Stimulated activated CD4-positive, alpha-beta T cell treated with anti-CD3 and anti-CD28 coated beads, Interleukin-1b, Interleukin-23, amount 100 ng/mL, for 1 hour (primary cell): ENCODE measurements around the gene ZMIZ2.

Experiments
- DNase-seq, 2 donors: peaks; one replicate each; pipeline ENCODE4 v3.0.0-alpha.2; 2020; ENCODE audit warnings: low read depth in 2 of 2

The ZMIZ2 gene

GRCh38 chr7:44757739-44758138 is 9.1 kb downstream of the ZMIZ2 start:
- DNase-seq, result no peak

GRCh38 chr7:44759246-44759645 is 10.6 kb downstream of the ZMIZ2 start:
- DNase-seq, result no peak

DNA sequence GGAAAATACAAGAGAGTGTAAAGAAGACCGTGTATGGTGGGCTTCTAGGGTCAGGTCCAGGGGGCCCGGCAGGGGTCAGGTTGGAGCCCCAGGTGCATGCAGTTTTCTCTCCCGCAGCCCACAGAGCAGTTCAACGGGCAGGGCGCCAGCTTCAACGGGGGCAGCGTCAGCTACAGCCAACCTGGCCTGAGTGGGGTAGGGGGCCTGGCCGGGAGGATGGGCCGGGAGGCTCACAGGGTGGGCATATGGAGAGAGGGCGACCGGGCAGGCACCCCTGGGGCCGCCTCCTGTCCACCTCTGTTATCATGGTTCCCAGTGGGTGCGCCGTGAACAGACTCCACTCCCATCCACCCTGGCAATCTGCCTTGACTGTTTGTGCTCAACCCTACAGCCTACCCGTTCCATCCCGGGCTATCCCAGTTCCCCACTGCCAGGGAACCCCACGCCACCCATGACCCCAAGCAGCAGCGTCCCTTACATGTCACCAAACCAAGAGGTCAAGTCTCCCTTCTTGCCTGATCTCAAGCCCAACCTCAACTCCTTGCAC is 11.5 kb downstream of the ZMIZ2 start:
- DNase-seq, result no peak

DNA sequence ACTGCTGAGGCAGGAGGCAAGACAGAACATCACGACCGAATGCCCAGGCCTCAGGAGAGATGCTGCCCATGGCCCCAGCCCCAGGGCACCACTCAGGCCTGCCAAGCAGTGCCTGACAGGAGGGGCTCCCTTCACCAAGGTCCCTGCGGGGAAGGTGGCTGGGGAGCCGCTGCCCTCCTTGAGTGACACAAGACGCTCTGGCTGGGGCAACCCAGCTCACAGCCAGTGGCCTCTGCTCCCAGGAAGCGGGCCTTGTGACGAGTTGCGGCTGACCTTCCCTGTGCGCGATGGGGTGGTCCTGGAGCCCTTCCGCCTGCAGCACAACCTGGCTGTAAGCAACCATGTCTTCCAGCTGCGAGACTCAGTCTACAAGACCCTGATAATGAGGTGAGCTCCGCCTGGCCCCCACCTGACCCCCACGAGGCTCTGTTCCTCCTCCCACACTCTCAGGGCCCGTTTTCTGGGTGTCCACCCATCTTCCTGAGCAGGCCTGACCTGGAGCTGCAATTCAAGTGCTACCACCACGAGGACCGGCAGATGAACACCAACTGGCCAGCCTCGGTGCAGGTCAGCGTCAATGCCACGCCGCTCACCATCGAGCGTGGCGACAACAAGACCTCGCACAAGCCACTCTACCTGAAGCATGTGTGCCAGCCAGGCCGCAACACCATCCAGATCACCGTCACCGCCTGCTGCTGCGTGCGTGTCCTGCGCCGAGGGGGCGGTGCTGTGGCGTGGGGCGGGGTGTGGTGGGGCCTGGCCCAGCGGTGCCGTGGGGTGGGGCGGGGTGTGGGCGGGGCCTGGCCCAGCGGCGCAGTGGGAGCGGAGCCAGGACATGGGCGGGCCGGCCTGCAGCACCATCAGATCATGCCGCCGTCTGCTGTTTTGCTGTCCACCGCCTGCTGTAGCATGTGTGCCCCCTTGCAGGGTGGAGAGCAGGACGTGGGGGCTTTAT is 12.8 kb downstream of the ZMIZ2 start:
- no peak for DNase-seq

DNA sequence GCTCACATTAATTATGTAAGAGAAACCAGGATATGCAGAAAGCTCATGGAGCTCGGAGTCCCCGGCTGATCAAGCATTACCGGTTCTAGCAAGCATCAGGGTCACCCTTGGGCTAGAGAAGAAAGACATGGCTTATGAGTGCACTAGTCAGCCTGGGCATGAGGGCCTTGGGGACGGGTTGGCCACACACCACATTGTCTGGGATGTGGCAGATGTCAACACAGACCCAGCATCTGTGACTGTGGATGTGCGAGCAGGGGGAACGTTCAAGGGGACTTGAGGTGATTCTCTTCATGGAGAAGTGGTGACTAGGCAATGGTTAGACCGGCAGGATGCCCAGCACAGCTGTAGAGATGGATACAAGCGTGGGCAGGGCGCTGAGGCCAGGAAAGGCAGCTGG is 13.7 kb downstream of the ZMIZ2 start:
- DNase-seq, result no peak

DNA sequence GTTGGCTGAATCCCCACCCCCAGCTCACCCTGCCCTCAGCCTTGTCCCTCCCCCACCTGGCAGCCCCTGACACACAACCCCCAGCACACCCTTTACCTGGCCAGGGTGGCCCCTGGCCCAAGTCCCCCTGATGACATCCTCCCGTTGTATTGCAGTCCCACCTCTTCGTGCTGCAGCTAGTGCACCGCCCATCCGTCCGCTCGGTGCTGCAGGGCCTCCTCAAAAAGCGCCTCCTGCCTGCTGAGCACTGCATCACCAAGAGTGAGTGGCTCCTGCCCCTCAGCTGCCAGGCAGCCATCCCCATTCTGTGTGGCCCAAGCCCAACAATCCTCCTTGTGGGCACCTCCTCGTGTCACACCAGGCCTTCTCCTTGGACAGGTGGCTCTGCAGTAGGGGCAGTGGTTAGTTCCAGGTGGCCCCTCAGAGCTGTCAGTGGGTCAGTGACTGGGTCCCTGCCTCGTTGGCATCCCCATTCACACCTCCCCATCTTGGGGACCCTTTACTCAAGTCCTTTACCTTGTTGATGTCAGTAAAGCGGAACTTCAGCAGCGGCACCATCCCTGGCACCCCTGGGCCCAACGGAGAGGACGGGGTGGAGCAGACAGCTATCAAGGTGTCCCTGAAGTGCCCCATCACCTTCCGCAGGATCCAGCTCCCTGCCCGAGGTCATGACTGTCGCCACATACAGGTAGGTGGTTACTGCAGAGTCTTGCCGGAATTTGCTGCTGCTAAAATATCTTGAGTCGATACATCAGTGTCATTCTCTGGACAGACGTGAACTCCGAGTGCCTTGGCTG is 14.3 kb downstream of the ZMIZ2 start:
- no peak for DNase-seq

DNA sequence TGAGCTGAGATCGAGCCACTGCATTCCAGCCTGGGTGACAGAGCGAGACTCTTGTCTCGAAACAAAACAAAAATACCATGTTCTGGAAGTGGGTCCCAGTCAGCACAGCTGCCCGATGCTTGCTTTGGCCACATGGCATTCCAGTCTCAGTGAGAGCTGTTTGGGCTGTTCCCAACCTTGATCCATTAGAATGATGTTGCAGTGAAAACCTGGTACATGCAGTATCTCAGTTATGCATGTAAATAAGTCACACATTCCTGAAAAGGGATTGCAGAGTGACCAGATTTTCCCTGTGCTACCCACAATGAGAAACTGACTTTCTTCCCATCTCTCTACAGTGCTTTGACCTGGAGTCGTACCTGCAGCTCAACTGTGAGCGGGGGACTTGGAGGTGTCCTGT is 15.4 kb downstream of the ZMIZ2 start:
- no peak for DNase-seq

- DNase-seq, result no peak
These were observed 16.3 kb downstream of the ZMIZ2 start for GRCh38 chr7:44764665-44765578.

DNA sequence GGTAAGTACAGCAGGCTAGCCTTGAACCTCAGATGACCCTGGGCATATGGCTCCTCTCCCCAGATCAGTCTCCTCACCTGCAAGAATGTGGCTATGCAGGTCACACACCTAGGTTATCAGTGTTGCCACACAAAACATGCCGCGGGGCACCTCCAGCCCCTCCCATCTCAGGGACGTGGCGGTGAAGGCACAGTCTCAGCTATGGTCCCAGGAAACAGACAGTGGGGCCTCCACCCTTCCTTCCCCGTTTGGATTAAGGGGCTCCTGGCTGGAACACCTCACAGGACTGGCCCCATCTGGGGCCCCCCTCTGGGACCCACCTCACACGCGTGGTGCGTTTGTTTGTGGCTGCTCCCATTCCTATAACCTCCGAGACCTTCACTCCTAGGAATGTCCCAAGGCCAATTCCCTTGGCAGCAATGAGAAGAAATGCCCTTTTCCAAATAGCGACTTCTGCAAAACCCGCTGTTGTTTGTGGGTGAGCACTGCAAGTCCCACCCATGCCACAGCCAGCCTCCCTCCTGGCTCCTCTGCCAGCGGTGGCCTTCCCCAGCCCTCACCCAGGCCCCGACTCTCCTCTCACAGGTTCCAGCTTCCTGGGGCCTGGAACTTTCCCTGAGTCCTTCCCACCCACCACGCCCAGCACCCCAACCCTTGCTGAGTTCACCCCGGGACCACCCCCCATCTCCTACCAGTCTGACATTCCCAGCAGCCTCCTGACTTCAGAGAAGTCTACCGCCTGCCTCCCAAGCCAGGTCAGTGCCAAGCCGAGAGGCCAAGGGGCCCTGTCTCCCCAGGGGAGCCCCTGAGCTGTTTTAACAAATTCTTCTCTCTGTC is 17.1 kb downstream of the ZMIZ2 start:
- DNase-seq, result no peak

DNA sequence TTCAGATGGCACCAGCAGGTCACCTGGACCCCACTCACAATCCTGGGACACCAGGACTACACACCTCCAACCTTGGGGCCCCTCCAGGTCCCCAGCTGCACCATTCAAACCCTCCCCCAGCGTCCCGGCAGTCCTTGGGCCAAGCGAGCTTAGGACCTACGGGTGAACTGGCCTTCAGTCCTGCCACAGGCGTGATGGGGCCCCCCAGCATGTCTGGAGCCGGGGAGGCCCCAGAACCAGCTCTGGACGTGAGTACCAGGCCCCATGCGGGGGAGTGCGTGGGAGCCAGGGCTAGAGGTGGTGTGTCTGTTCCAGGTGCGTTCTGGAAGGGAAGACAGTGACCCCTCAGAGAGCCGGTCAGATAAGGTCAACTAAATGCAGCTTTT is 17.8 kb downstream of the ZMIZ2 start:
- DNase-seq, result no peak

DNA sequence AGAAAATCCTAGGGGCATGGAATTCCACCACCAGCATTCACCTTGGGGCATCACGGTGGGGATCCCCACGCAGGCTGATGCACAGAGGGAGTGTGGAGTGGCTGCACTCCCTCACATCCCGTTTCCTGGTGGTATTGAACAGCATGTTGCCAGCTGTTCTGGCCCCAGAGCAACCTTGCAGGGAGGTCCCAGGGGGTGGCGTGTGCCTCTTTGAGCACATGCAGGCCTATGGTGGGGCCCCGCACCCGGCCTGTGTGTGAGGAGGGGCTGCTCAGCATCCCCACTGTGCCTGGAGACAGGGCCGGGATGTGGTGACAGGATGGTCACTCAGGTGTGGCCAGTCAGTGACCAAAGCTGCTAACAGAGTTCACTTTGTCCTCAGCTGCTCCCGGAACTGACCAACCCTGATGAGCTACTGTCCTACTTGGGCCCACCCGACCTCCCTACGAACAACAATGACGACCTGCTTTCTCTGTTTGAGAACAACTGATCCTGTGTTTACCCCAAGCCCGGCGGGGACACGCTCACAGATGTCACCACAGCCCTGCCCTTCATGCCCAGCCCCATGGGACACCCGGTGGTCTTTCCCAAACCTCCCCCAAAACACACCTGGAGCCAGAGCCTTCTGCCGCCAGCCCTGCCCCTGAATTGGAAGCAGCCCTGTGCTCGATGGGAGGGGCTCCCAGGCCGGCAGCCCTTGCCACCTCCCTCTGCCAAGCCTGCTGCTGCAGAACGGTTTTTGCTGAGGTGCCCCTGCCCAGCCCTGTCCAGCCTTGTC is 18.7 kb downstream of the ZMIZ2 start:
- no peak for DNase-seq

- DNase-seq, result no peak
These were observed 19.4 kb downstream of the ZMIZ2 start for GRCh38 chr7:44767912-44768627.

- no peak for DNase-seq
These were observed 20.2 kb downstream of the ZMIZ2 start for GRCh38 chr7:44768628-44769371.

GRCh38 chr7:44769376-44769775 is 20.7 kb downstream of the ZMIZ2 start:
- no peak for DNase-seq

DNA sequence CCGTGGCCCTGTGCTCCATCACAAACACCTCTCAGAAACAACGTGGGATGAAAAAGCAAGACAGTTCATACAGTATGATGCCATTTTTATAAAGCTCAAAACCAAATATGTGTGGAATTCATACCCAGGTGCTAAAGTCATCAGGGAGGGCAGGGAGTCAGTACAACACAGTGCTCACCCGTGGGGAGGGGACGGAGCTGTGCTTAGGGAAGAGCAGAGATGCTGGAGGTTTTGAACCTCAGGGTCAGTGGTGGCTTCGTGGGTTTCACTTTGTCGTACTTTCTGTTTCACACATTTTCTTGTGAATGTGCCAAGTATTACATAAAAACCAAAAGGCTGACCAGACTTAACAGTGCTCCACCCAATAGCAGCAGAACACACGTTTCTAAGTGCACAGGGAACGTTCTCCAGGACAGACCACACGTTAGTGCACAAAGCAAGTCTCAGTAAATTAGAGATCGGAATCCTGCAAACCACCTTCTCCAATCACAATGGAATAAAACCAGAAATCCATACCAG is 21.2 kb downstream of the ZMIZ2 start:
- no peak for DNase-seq

- no peak for DNase-seq
These were observed 22.7 kb downstream of the ZMIZ2 start for GRCh38 chr7:44771358-44771757.

DNA sequence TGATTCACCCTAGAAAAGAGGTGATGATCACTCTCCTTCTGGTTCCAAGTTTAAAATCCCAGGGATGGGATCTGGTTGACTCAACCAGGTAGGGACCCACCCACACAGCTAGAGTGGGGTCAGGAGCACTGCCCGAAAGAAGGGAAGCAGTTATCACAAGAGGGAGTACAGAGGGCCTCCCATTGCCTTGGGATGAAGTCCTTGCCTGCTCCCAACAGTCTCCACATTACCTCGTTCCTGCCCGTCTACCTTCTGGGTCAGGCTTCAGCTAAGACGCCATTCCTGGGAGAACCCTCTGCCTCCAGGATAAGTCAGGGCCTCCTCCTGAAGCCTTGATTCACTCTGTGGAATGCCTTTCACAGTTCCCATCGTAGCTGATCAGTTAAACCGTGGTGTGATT is 23.8 kb downstream of the ZMIZ2 start:
- DNase-seq, result no peak

GRCh38 chr7:44772867-44773266 is 24.2 kb downstream of the ZMIZ2 start:
- DNase-seq, result no peak
